IPS DF 6.9 (cell line): ENCODE data around the gene CCL27.

ENCODE experiments used
- DNase-seq: peaks from one replicate; pipeline ENCODE4 v3.0.0-alpha.2; 2013; ENCODE audit warnings: low read depth, low spot score
- H3K27ac ChIP-seq: one replicate; pipeline ENCODE4 v1.5.1; 2013; ENCODE audit warnings: low read length, control low read depth
- H3K27me3 ChIP-seq: 2 replicates; pipeline ENCODE4 v1.6.1; 2013; ENCODE audit warnings: mild to moderate bottlenecking, low read length; ENCODE audit not compliant: control insufficient read depth, insufficient read depth
- H3K36me3 ChIP-seq: 2 replicates; pipeline ENCODE4 v1.6.1; 2013; ENCODE audit warnings: low read length; ENCODE audit not compliant: control insufficient read depth, insufficient read depth
- H3K4me1 ChIP-seq: 2 replicates; pipeline ENCODE4 v1.6.1; 2013; ENCODE audit warnings: low read length; ENCODE audit not compliant: control insufficient read depth, insufficient read depth
- H3K4me3 ChIP-seq: 2 replicates; pipeline ENCODE4 v1.5.1; 2013; ENCODE audit warnings: mild to moderate bottlenecking, low read length
- H3K9me3 ChIP-seq: 2 replicates; pipeline ENCODE4 v1.6.1; 2013; ENCODE audit warnings: low read length, inconsistent platforms; ENCODE audit not compliant: control insufficient read depth, insufficient read depth
- WGBS: extraction: QIAGEN DNeasy Blood & Tissue Kit; methylation state at CpG from one replicate; pipeline ENCODE4 v1.1.7; 2013; ENCODE audit warnings: mixed read lengths, missing lambda C conversion rate; ENCODE audit not compliant: insufficient read length, insufficient coverage; 5-methylcytosine and 5-hydroxymethylcytosine counted together

The CCL27 gene

GRCh38 chr9:34662526-34663302 is at the start of gene CCL27:
Gene CCL27 (minus strand): TSS chr9:34662657. CDS start chr9:34662633, 24 bp downstream.
- DNase-seq: no peak

GRCh38 chr9:34712140-34712539 is 49.7 kb upstream of the CCL27 start:
- H3K4me3 ChIP-seq: no peak overlapping the region
- H3K4me1 ChIP-seq: no peaks in the 10 kb centered on the region
- DNase-seq: no peak
- no CpG with 5 or more reads among the region's 1 CpG for WGBS
- no peaks in the 10 kb centered on the region for H3K9me3 ChIP-seq
- no peak overlapping the region for H3K27ac ChIP-seq
- no peaks in the 10 kb centered on the region for H3K36me3 ChIP-seq
- no peaks in the 10 kb centered on the region for H3K27me3 ChIP-seq

More at GRCh38 chr9:34662526-34663302, at the start of gene CCL27:
- no CpG with 5 or more reads among the region's 4 CpGs for WGBS
- peaks cover 5% of the 10 kb centered on the region; the same call in 1 of the 2 replicates for H3K4me1 ChIP-seq
- no peaks in the 10 kb centered on the region for H3K9me3 ChIP-seq
- H3K4me3 ChIP-seq: no peak within 1 kb of the TSS
- H3K27ac ChIP-seq: no peak within 1 kb of the TSS
- no peaks in the 10 kb centered on the region for H3K27me3 ChIP-seq
- H3K36me3 ChIP-seq: no peaks in the 10 kb centered on the region; the same call in 1 of the 2 replicates

GRCh38 chr9:34710023-34710422 is 47.6 kb upstream of the CCL27 start, which contains the start of gene CCL21:
Gene CCL21 (minus strand): TSS chr9:34710136. CDS start chr9:34710066, 70 bp downstream.
- Histone ChIP-seq H3K9me3 (no peaks in the 10 kb centered on the region), H3K27me3 (no peaks in the 10 kb centered on the region), H3K36me3 (no peaks in the 10 kb centered on the region), H3K4me3 (no peak within 1 kb of the TSS), H3K27ac (no peak within 1 kb of the TSS), H3K4me1 (no peaks in the 10 kb centered on the region)
- WGBS: no CpG with 5 or more reads among the region's 2 CpGs
- no peak for DNase-seq

GRCh38 chr9:34709196-34709978 is 46.9 kb upstream of the CCL27 start:
- H3K4me3 ChIP-seq: no peak overlapping the region
- H3K27ac ChIP-seq: no peak overlapping the region
- H3K4me1 ChIP-seq: no peaks in the 10 kb centered on the region
- DNase-seq: no peak
- no peaks in the 10 kb centered on the region for H3K9me3 ChIP-seq
- no CpG with 5 or more reads among the region's 9 CpGs for WGBS
- no peaks in the 10 kb centered on the region for H3K36me3 ChIP-seq
- no peaks in the 10 kb centered on the region for H3K27me3 ChIP-seq

GRCh38 chr9:34707130-34707529 is 44.7 kb upstream of the CCL27 start:
- H3K27ac ChIP-seq: no peak overlapping the region
- no peak overlapping the region for H3K4me3 ChIP-seq
- no peak for DNase-seq
- no CpG with 5 or more reads among the region's 2 CpGs for WGBS
- H3K36me3 ChIP-seq: no peaks in the 10 kb centered on the region
- no peaks in the 10 kb centered on the region for H3K9me3 ChIP-seq
- no peaks in the 10 kb centered on the region; the same call in 1 of the 2 replicates for H3K27me3 ChIP-seq
- H3K4me1 ChIP-seq: no peaks in the 10 kb centered on the region

- Histone ChIP-seq H3K27me3 (peaks cover 8% of the 10 kb centered on the region), H3K9me3 (no peaks in the 10 kb centered on the region), H3K36me3 (no peaks in the 10 kb centered on the region), H3K4me1 (peaks cover 2% of the 10 kb centered on the region; the same call in 1 of the 2 replicates), H3K4me3 (peak overlapping the region; percentile 58; the same call in 1 of the 2 replicates), H3K27ac (no peak overlapping the region)
- DNase-seq: peak; percentile 37
- no CpG with 5 or more reads among the region's 30 CpGs for WGBS
These were observed 39.6 kb upstream of the CCL27 start for GRCh38 chr9:34701769-34702736.

GRCh38 chr9:34701023-34701768 is 38.7 kb upstream of the CCL27 start:
- peak overlapping the region; percentile 58; the same call in 1 of the 2 replicates for H3K4me3 ChIP-seq

GRCh38 chr9:34694811-34695210 is 32.4 kb upstream of the CCL27 start:
- Histone ChIP-seq H3K4me3 (no peak overlapping the region), H3K4me1 (no peaks in the 10 kb centered on the region), H3K36me3 (no peaks in the 10 kb centered on the region), H3K27ac (no peak overlapping the region), H3K9me3 (no peaks in the 10 kb centered on the region), H3K27me3 (peaks cover 3% of the 10 kb centered on the region)
- no peak for DNase-seq

More at GRCh38 chr9:34701023-34701768, 38.7 kb upstream of the CCL27 start:
- H3K36me3 ChIP-seq: no peaks in the 10 kb centered on the region
- H3K27me3 ChIP-seq: peaks cover 8% of the 10 kb centered on the region
- no peaks in the 10 kb centered on the region for H3K9me3 ChIP-seq
- peaks cover 2% of the 10 kb centered on the region; the same call in 1 of the 2 replicates for H3K4me1 ChIP-seq
- WGBS: no CpG with 5 or more reads among the region's 52 CpGs
- DNase-seq: peak; percentile 48
- H3K27ac ChIP-seq: no peak overlapping the region

- Histone ChIP-seq H3K4me3 (no peak overlapping the region), H3K4me1 (no peaks in the 10 kb centered on the region), H3K9me3 (no peaks in the 10 kb centered on the region), H3K27me3 (no peaks in the 10 kb centered on the region), H3K36me3 (no peaks in the 10 kb centered on the region), H3K27ac (no peak overlapping the region)
- no peak for DNase-seq
- WGBS: no CpG with 5 or more reads among the region's 2 CpGs
These were observed 31.1 kb upstream of the CCL27 start for GRCh38 chr9:34693560-34693959.
